GM19238 (cell line): ENCODE data around the gene GTF2A1L.
"Not testable (repeated sequence)": the region's sequence is repeated elsewhere in the genome, so short reads cannot be mapped to it uniquely, and the experiment has no call there.

Source experiments
- DNase-seq: peaks from one replicate; pipeline ENCODE4 v3.0.0; 2011; ENCODE audit warnings: low spot score; ENCODE audit not compliant: insufficient read length

The GTF2A1L gene

GRCh38 chr2:48617618-48618017, at the start of gene GTF2A1L:
TSS of gene GTF2A1L (plus strand) at chr2:48617856. CDS start at chr2:48617875, 19 bp downstream.
- no peak for DNase-seq

DNA sequence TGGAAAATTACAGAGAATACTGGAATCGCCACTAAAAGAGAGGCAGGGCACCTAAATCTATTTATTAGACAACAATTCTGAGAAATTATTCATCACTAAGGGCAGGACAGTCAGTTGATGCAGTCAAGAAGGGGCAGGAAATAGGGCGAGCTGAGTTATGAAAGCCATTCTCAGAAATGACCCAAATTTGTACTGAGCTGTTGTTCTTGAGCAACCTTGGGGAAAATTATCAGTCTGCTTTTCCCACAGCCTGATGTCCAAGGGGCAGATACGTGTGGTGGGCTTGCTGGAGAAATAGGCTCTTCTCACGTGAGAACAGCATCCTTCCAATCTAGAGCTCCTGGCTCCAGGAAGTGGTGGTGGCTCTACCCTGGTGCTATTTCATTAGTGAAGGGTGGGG, 49.1 kb upstream of the GTF2A1L start:
- no peak for DNase-seq

- no peak for DNase-seq
These were observed 48.2 kb upstream of the GTF2A1L start for GRCh38 chr2:48569433-48569832.

- DNase-seq, result no peak
These were observed 44.8 kb upstream of the GTF2A1L start for GRCh38 chr2:48572816-48573215.

DNA sequence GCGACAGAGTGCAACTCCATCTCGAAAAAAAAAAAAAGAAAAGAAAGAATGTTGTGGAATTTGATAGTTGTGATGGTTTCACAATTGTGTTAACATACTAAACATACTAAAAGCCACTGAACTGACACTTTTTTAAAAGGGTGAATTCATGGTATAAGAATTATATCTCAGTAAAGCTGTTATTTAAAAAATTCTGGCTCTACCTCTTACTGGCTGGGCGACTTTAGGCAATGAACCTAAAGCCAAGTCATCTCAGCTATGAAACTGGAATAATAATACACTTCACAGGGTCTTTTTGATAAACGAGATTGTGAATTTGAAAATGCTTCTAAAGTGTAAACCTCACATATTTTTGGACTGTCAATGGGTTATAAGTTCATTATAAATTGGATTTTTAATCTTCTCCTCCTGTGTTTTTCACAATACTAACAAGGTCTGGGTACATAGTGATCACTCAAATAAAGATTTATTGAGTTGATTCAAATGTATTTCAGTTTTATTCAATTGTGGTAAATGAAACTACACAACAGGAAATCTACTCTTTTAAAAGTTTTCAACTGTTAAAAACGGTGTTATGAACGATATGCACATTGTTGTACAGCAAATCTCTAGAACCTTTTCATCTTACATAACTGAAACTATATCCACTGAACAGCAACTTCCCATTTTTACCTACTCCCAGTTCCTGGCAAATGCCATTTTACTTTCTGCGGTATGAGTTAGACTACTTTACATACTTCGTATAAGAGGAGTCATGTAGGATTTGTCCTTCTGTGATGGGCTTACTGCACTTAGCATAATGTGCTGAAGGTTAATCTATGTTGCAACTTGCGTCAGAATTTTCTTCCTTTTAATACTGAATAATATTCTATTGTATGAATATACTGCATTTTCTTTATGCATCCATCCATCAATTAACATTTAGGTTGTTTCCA, 43.0 kb upstream of the GTF2A1L start:
- DNase-seq, result no peak

GRCh38 chr2:48578313-48578712, 39.3 kb upstream of the GTF2A1L start:
- DNase-seq, result no peak

DNA sequence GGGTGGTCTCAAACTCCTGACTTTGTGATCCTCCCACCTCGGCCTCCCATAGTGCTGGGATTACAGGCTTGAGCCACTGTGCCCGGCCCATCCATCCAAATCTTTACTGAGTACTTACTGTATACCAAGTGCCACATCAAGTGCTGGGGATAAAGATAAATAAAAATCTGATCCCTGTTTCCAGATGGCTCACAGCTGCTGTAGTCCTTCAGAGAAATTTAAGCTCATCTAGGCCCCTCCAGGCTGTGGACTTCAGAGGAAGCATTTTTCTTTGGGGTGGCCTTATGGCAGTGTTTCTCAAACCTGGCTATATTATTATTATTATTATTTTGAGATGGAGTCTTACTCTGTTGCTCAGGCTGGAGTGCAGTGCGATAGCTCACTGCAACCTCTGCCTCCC, 33.7 kb upstream of the GTF2A1L start:
- DNase-seq, result no peak

- no peak for DNase-seq
These were observed 33.1 kb upstream of the GTF2A1L start for GRCh38 chr2:48584551-48584950.

GRCh38 chr2:48586433-48586832, 31.2 kb upstream of the GTF2A1L start:
- DNase-seq, result no peak

- no peak for DNase-seq
These were observed 30.1 kb upstream of the GTF2A1L start for GRCh38 chr2:48587560-48587959.

DNA sequence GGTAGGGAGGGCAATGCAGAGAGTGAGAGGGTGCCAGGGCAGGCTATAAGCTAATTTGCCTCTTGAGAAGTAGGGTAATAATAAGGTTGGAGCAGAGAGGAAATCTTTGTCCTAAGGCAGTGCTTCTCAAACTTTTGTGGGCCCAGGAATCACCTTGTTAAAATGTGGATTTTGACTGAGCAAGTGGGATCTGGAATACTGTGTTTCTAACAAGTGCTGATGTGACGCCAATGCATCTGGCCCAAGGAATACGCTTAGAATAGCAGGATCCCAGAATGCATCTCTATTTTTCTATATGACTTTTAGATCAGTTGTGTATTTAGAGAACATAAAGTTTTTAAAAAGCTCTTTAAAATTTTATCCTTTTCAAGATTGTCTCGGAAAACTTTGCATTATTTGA, 29.7 kb upstream of the GTF2A1L start:
- no peak for DNase-seq

GRCh38 chr2:48588745-48589144, 28.9 kb upstream of the GTF2A1L start:
- no peak for DNase-seq

- DNase-seq, result no peak
These were observed 28.4 kb upstream of the GTF2A1L start for GRCh38 chr2:48589170-48589767.

GRCh38 chr2:48590017-48590416, 27.6 kb upstream of the GTF2A1L start:
- DNase-seq, result no peak

- no peak for DNase-seq
These were observed 25.6 kb upstream of the GTF2A1L start for GRCh38 chr2:48592067-48592466.

DNA sequence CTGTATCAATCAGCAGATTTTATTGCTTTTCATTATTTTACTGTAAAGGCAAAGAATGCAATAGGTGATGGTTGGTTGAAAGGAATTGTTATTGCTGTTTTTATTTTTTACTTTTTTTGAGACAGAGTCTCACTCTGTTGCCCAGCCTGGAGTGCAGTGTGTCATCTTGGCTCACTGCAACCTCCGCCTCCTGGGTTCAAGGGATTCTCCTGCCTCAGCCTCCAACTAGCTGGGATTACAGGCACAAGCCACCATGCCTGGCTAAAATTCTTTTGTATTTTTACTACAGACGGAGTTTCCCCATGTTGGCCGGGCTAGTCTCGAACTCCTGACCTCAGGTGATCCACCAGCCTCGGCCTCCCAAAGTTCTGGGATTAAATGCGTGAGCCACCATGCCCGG, 20.9 kb upstream of the GTF2A1L start:
- not testable (repeated sequence) for DNase-seq

- DNase-seq, result no peak
These were observed 20.2 kb upstream of the GTF2A1L start for GRCh38 chr2:48597492-48597891.

GRCh38 chr2:48600204-48600813, 17.3 kb upstream of the GTF2A1L start:
- DNase-seq, result no peak

GRCh38 chr2:48600917-48601316, 16.7 kb upstream of the GTF2A1L start:
- DNase-seq, result no peak

- DNase-seq, result no peak
These were observed 16.3 kb upstream of the GTF2A1L start for GRCh38 chr2:48601349-48601748.

DNA sequence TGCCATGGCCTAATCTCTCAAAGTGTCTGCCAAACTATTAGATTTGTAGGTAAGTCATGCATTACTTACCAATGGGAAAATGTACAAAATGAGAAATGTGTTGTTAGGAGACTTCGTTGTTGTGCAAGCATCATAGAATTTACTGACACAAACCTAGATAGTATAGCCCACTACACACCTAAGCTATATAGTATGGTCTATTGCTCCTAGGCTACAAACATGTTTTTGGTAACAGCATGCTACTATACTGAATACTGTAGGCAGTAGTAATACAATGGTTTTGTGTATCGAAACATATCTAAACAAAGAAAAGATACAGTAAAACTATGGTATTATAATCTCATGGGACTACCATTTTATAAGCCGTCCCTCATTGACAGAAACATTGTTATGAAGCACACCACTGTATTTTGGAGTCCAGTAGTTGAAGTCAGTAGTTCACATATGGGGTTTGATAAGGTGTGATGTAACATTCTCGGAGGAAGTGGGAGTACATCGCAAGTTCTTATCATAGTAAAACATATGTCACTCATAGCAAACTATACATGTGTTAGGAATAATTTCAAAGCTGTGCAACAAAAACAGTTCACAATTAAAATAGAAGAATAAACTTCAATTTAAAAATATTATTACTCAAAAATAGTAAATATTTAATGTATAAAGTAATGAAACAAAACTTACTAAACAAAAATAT, 12.0 kb upstream of the GTF2A1L start:
- no peak for DNase-seq
